ENCODE data around the gene CDH4. TPM values are rescaled to one million over a fixed set of nuclear protein-coding genes. Genes with fewer than 3 reads are reported as not detected.

CDH4 gene
- total RNA-seq, 1 donor from 2014 or later = 3.2 TPM

- Histone ChIP-seq H2AFZ (ENCODE audit: low read depth, low read length) (no peak overlapping the region), H3K36me3 (ENCODE audit: insufficient read depth, low read length) (no peaks in the 10 kb centered on the region), H3K9ac (ENCODE audit: low read length) (no peak overlapping the region), H3K4me3 (ENCODE audit: insufficient read depth, low read depth, low read length) (no peak overlapping the region), H3K27me3 (ENCODE audit: insufficient read depth, low read length) (no peaks in the 10 kb centered on the region), H3K79me2 (ENCODE audit: insufficient read depth, low read length) (no peaks in the 10 kb centered on the region), H3K27ac (ENCODE audit: low read depth, low read length) (no peak overlapping the region), H4K20me1 (ENCODE audit: insufficient read depth, low read length) (no peaks in the 10 kb centered on the region), H3K4me1 (ENCODE audit: insufficient read depth, low read length) (no peaks in the 10 kb centered on the region), H3K9me3 (ENCODE audit: insufficient read depth, low read depth, low read length) (peaks cover 3% of the 10 kb centered on the region), H3K4me2 (ENCODE audit: low read length) (no peak overlapping the region)
- no peak overlapping the region for H3K27ac Mint-ChIP-seq (ENCODE audit: unreplicated experiment)
- peaks cover 5% of the 10 kb centered on the region for H3K4me1 Mint-ChIP-seq (ENCODE audit: low read depth, unreplicated experiment)
- H3K9me3 Mint-ChIP-seq (ENCODE audit: unreplicated experiment) = no peaks in the 10 kb centered on the region
- no peak for TF ChIP-seq EZH2 (IDR thresholded peaks at IDR 0.05; ENCODE audit: insufficient read depth, low read length)
- H3K4me3 Mint-ChIP-seq (ENCODE audit: unreplicated experiment) = no peak overlapping the region
- H3K36me3 Mint-ChIP-seq (ENCODE audit: low read depth, unreplicated experiment) = no peaks in the 10 kb centered on the region
- peaks cover 29% of the 10 kb centered on the region for H3K27me3 Mint-ChIP-seq (ENCODE audit: low read depth, unreplicated experiment)
- DNase-seq (ENCODE audit: low read depth) (no peak), FAIRE-seq (no peak)
These were observed 330.3 kb downstream of the CDH4 start for GRCh38 chr20:61582196-61582923.

DNA sequence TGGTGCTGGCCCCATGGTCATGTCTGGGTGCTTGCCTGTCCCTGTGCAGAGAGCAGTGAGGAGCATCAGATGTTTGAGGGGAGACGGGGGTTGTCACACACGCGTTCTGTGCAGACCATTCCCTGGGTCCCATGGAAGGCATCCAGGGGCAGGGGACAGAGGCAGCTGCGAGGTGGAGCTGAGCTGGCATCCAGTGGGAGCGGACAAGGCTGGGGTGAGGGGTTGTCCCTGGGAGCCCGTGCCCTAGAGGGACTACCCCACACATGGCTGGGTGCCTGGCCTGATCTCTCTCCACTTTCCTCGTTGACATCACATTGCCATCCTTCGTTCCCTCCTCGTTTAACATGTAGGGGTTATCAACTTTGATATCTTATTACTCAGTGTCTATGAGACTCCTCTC, 331.3 kb downstream of the CDH4 start:
- Mint-ChIP-seq H3K9me3 (ENCODE audit: unreplicated experiment) (peaks cover 3% of the 10 kb centered on the region), H3K27me3 (ENCODE audit: low read depth, unreplicated experiment) (peaks cover 24% of the 10 kb centered on the region), H3K4me1 (ENCODE audit: low read depth, unreplicated experiment) (peaks cover 11% of the 10 kb centered on the region), H3K36me3 (ENCODE audit: low read depth, unreplicated experiment) (no peaks in the 10 kb centered on the region), H3K4me3 (ENCODE audit: unreplicated experiment) (no peak overlapping the region), H3K27ac (ENCODE audit: unreplicated experiment) (no peak overlapping the region)
- no peak for DNase-seq (ENCODE audit: low read depth)
- H2AFZ ChIP-seq (ENCODE audit: low read depth, low read length) = no peak overlapping the region
- no peak overlapping the region for H3K9ac ChIP-seq (ENCODE audit: low read length)
- no peaks in the 10 kb centered on the region for H4K20me1 ChIP-seq (ENCODE audit: insufficient read depth, low read length)
- no peaks in the 10 kb centered on the region for H3K27me3 ChIP-seq (ENCODE audit: insufficient read depth, low read length)
- no peak for FAIRE-seq
- no peaks in the 10 kb centered on the region for H3K79me2 ChIP-seq (ENCODE audit: insufficient read depth, low read length)
- no peak for TF ChIP-seq EZH2 (IDR thresholded peaks at IDR 0.05; ENCODE audit: insufficient read depth, low read length)
- TF ChIP-seq, protein P1, sequence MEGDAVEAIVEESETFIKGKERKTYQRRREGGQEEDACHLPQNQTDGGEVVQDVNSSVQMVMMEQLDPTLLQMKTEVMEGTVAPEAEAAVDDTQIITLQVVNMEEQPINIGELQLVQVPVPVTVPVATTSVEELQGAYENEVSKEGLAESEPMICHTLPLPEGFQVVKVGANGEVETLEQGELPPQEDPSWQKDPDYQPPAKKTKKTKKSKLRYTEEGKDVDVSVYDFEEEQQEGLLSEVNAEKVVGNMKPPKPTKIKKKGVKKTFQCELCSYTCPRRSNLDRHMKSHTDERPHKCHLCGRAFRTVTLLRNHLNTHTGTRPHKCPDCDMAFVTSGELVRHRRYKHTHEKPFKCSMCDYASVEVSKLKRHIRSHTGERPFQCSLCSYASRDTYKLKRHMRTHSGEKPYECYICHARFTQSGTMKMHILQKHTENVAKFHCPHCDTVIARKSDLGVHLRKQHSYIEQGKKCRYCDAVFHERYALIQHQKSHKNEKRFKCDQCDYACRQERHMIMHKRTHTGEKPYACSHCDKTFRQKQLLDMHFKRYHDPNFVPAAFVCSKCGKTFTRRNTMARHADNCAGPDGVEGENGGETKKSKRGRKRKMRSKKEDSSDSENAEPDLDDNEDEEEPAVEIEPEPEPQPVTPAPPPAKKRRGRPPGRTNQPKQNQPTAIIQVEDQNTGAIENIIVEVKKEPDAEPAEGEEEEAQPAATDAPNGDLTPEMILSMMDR (IDR thresholded peaks at IDR 0.05; ENCODE audit: insufficient read depth, low read depth, low read length) = no peak
- H3K4me2 ChIP-seq (ENCODE audit: low read length) = no peak overlapping the region
- no peak overlapping the region for H3K4me3 ChIP-seq (ENCODE audit: insufficient read depth, low read depth, low read length)
- H3K36me3 ChIP-seq (ENCODE audit: insufficient read depth, low read length) = no peaks in the 10 kb centered on the region
- no peak overlapping the region for H3K27ac ChIP-seq (ENCODE audit: low read depth, low read length)
- peaks cover 3% of the 10 kb centered on the region for H3K9me3 ChIP-seq (ENCODE audit: insufficient read depth, low read depth, low read length)
- H3K4me1 ChIP-seq (ENCODE audit: insufficient read depth, low read length) = peaks cover 4% of the 10 kb centered on the region

DNA sequence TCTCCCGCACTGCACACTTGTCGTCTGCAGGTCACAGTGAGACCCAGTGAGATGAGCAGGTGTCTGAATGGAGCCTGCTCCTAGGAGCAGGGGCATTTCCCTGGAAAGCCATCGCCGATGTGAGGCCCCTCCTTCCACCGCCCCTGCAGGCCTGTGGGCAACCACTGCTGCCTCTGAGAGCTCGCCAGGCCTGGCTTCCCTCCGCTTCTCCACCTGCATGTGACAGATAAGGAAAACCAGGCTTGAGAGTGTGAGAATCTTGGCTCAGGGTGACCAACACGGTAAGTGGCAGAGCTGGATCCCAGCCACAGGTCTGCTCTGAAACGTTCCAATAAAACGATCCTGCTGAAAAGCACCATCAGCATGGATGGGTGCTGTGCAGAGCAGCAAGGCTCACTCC, 332.8 kb downstream of the CDH4 start:
- Histone ChIP-seq H3K9ac (ENCODE audit: low read length) (no peak overlapping the region), H3K4me3 (ENCODE audit: insufficient read depth, low read depth, low read length) (no peak overlapping the region), H3K9me3 (ENCODE audit: insufficient read depth, low read depth, low read length) (peaks cover 3% of the 10 kb centered on the region), H4K20me1 (ENCODE audit: insufficient read depth, low read length) (no peaks in the 10 kb centered on the region), H3K79me2 (ENCODE audit: insufficient read depth, low read length) (no peaks in the 10 kb centered on the region), H3K27ac (ENCODE audit: low read depth, low read length) (no peak overlapping the region), H3K36me3 (ENCODE audit: insufficient read depth, low read length) (no peaks in the 10 kb centered on the region), H2AFZ (ENCODE audit: low read depth, low read length) (no peak overlapping the region), H3K4me2 (ENCODE audit: low read length) (no peak overlapping the region), H3K4me1 (ENCODE audit: insufficient read depth, low read length) (peaks cover 17% of the 10 kb centered on the region), H3K27me3 (ENCODE audit: insufficient read depth, low read length) (no peaks in the 10 kb centered on the region)
- TF ChIP-seq, protein P1 (IDR thresholded peaks at IDR 0.05; ENCODE audit: insufficient read depth, low read depth, low read length) = no peak
- no peak for TF ChIP-seq EZH2 (IDR thresholded peaks at IDR 0.05; ENCODE audit: insufficient read depth, low read length)
- Mint-ChIP-seq H3K27me3 (ENCODE audit: low read depth, unreplicated experiment) (peaks cover 17% of the 10 kb centered on the region), H3K9me3 (ENCODE audit: unreplicated experiment) (peaks cover 3% of the 10 kb centered on the region), H3K36me3 (ENCODE audit: low read depth, unreplicated experiment) (no peaks in the 10 kb centered on the region), H3K27ac (ENCODE audit: unreplicated experiment) (no peak overlapping the region), H3K4me3 (ENCODE audit: unreplicated experiment) (no peak overlapping the region), H3K4me1 (ENCODE audit: low read depth, unreplicated experiment) (peaks cover 20% of the 10 kb centered on the region)
- no peak for FAIRE-seq
- DNase-seq (ENCODE audit: low read depth) = no peak

All from astrocyte (in vitro differentiated cells and primary cell).